Transverse colon (tissue), 4 donors: ENCODE measurements around the gene TBC1D16. TPM values are rescaled to one million over a fixed set of nuclear protein-coding genes. Genes with fewer than 3 reads are reported as not detected.
"Not testable (repeated sequence)": the region's sequence is repeated elsewhere in the genome, so short reads cannot be mapped to it uniquely, and the experiment has no call there.

ENCODE experiments used
- DNase-seq: peaks from one replicate; pipeline ENCODE4 v3.0.0-alpha.2; 2019
- H3K27ac ChIP-seq, 4 donors: fragments of 200-600 bp; sonication (generic); 2 replicates each; pipeline ENCODE4 v1.5.1; 2016 to 2018; ENCODE audit warnings: inconsistent platforms in 4 of 4
- H3K27me3 ChIP-seq: fragments of 200-600 bp; sonication (generic); 2 replicates; pipeline ENCODE4 v1.5.1; 2017; ENCODE audit warnings: inconsistent platforms
- H3K36me3 ChIP-seq, 4 donors: fragments of 200-600 bp; sonication (generic); 2 replicates each; pipeline ENCODE4 v1.5.1; 2017 to 2019; ENCODE audit warnings: inconsistent platforms in 4 of 4
- H3K4me1 ChIP-seq, 4 donors: fragments of 200-600 bp; sonication (generic); 2 replicates each; pipeline ENCODE4 v1.5.1; 2017 to 2020; ENCODE audit warnings: inconsistent platforms in 4 of 4
- H3K4me3 ChIP-seq, 4 donors: fragments of 200-600 bp; sonication (generic); 1 replicate in 1 of 4; 2 replicates in 3 of 4; pipeline versions ENCODE4 v1.5.1 to v1.6.1; 2017 to 2019; ENCODE audit warnings: inconsistent platforms in 4 of 4
- H3K9me3 ChIP-seq, 2 donors: fragments of 200-600 bp; sonication (generic); 2 replicates each; pipeline ENCODE4 v1.5.1; 2017 to 2019; ENCODE audit warnings: inconsistent platforms in 2 of 2
- EP300 ChIP-seq: sonication (generic); formaldehyde crosslinking; IDR thresholded peaks from one replicate; pipeline ENCODE4 v1.6.1; 2017; ENCODE audit warnings: antibody characterized with exemption, low read depth
- POLR2A ChIP-seq: fragments of 450-650 bp; IDR thresholded peaks from one replicate; pipeline ENCODE4 v1.6.1; 2016; ENCODE audit warnings: antibody characterized with exemption, mild to moderate bottlenecking, moderate library complexity
- POLR2AphosphoS5 ChIP-seq, 3 donors: sonication (generic); formaldehyde crosslinking; IDR thresholded peaks; one replicate each; pipeline ENCODE4 v1.6.1; 2016; ENCODE audit warnings: antibody characterized with exemption in 3 of 3
- WGBS, 2 donors: methylation state at CpG; one replicate each; pipeline ENCODE4 v1.1.5; 2018; ENCODE audit warnings: low coverage in 1 of 2; 5-methylcytosine and 5-hydroxymethylcytosine counted together
- in situ Hi-C, 4 donors: fragments of 200-750 bp; cut with MboI; loops; one replicate each; pipeline versions ENCODE4 v1.15.0 to v1.15.1; 2017; ENCODE audit warnings: low sequenced_read_pairs in 3 of 4, low pct_ligation_motif_present in 1 of 4, low pct_unique_long_range_greater_than_20kb in 1 of 4
- intact Hi-C: fragments of 100-400 bp; cut with DNase I; formaldehyde crosslinking; loops from one replicate; pipeline ENCODE4 v1.15.1; 2023; ENCODE audit warnings: low total_unique reads
- total RNA-seq, 4 donors: library from RNA; depleted of rRNA; stranded (reverse); fragments of >200 nt; gene quantifications; one replicate each; pipeline ENCODE4 v1.1.0, GENCODE V29; 2016
- TF ChIP-seq, protein P1 (sequence below), 5 experiments: fragments of 200-600 bp in 3 of 5; fragments of 450-650 bp in 2 of 5; sonication (generic) in 3 of 5; IDR thresholded peaks; 1 replicate in 2 of 5; 2 replicates in 3 of 5; pipeline ENCODE4 v1.5.1; 2016 to 2017; ENCODE audit warnings: antibody characterized with exemption in 5 of 5, inconsistent platforms in 3 of 5, mild to moderate bottlenecking in 2 of 5, moderate library complexity in 1 of 5

The TBC1D16 gene
- total RNA-seq, 4 donors from 2014 or later: 12.3 to 22.4 (median 18.1) TPM

DNA sequence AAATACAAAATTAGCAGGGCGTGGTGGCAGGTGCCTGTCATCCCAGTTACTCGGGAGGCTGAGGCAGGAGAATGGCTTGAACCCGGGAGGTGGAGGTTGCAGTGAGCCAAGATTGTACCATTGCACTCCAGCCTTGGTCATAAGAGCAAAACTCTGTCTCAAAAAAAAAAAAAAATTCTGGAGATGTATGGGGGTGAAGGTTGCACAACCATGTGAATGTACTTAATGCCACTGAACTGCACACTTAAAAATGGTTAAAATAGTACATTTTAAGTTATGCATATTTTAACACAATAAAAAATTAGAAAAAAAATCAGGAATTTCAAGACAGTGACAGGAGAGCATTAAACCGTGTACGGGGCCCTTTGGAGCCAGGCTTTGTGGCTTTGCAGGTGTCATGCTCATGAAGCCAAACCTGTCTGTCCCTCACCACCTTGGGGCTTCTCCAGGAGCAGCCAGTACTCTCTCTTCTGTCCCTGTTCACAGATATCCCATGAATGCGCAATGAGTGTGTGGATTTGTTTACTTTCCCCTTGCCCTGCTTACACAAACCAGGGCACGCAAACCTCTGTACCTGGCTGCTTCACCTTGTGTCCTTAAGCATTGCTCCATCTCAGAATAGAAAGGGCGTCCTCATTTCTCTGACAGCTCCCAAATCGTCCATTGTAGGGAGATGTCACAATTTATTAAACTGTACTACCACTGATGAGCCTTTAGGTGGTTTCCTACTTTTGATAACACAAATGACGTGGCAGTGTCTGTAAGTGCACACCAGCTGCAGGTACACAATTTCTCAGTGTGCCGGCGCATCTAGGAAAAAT lies 138.2 kb downstream of the TBC1D16 start:
- WGBS, 2 donors: 27 to 51% methylated on average over 5 to 12 of the region's 12 CpGs
- Histone ChIP-seq H3K36me3 (no peaks in the 10 kb centered on the region), H3K9me3 (peaks cover 0 to 7% of the 10 kb centered on the region in 2 donors), H3K4me3 (no peak overlapping the region), H3K27ac (no peak overlapping the region), H3K27me3 (peaks cover 8% of the 10 kb centered on the region), H3K4me1 (peaks cover 0 to 7% (median 5%) of the 10 kb centered on the region in 4 donors)
- no peak for DNase-seq
- no peak for TF ChIP-seq POLR2A
- no peak for TF ChIP-seq EP300
- TF ChIP-seq, protein P1, sequence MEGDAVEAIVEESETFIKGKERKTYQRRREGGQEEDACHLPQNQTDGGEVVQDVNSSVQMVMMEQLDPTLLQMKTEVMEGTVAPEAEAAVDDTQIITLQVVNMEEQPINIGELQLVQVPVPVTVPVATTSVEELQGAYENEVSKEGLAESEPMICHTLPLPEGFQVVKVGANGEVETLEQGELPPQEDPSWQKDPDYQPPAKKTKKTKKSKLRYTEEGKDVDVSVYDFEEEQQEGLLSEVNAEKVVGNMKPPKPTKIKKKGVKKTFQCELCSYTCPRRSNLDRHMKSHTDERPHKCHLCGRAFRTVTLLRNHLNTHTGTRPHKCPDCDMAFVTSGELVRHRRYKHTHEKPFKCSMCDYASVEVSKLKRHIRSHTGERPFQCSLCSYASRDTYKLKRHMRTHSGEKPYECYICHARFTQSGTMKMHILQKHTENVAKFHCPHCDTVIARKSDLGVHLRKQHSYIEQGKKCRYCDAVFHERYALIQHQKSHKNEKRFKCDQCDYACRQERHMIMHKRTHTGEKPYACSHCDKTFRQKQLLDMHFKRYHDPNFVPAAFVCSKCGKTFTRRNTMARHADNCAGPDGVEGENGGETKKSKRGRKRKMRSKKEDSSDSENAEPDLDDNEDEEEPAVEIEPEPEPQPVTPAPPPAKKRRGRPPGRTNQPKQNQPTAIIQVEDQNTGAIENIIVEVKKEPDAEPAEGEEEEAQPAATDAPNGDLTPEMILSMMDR (IDR thresholded peaks at IDR 0.05): no peak
- no peak for TF ChIP-seq POLR2AphosphoS5 (IDR thresholded peaks at IDR 0.05)
- intact Hi-C loops (no loop called here), in situ Hi-C loops (no loop called here)

- Histone ChIP-seq H3K27me3 (peaks cover 12% of the 10 kb centered on the region), H3K4me1 (peaks cover 0 to 13% (median 7%) of the 10 kb centered on the region in 4 donors)
- DNase-seq, in situ Hi-C loops, H3K9me3 ChIP-seq, H3K36me3 ChIP-seq, H3K27ac ChIP-seq, H3K4me3 ChIP-seq, intact Hi-C loops: not testable (repeated sequence)
- 79 to 82% methylated on average over 2 to 4 of the region's 4 CpGs for WGBS, 2 donors
Observed at GRCh38 chr17:79893457-79893856, 142.2 kb downstream of the TBC1D16 start.

DNA sequence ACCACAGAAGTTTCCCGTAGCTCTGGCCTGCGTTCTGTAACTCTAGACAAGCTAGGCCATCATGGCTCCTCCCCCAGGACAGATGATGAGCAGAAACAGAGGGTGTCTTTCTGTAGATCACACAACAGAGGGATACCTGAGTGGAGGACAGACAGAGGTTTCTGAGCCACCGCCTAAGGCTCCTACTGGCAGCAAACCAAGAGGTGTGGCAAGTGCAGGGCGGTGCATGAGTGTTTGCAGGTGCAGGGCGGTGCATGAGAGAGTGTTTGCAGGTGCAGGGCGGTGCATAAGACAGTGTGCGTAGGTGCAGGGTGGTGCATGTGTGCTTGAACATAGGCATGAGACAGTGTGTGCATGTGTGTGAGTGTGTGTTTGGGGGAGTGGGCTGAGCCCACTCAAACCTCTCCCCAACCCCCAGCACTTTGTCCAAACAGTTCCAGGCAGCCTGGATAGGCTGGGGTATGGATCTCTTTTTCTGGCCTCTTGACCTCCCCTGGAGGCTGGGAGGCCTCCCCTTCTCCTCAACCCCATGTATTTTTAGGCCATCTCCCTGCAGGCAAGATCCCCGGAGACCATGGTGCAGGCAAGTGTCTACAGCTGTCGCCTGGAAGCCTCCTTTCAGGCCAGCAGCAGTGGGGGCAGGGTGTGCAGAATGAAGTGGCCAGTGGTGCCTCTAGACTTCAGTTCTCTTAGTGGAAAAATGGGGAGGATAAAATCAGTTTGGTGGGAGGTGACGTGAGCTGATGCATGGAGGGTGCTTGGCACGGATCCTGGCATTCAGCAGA lies 143.0 kb downstream of the TBC1D16 start:
- Histone ChIP-seq H3K9me3 (no peaks in the 10 kb centered on the region), H3K4me3 (no peak overlapping the region), H3K27ac (no peak overlapping the region), H3K36me3 (no peaks in the 10 kb centered on the region), H3K27me3 (peaks cover 18% of the 10 kb centered on the region), H3K4me1 (peaks cover 0 to 13% (median 7%) of the 10 kb centered on the region in 4 donors)
- DNase-seq: peak; percentile 87
- WGBS, 2 donors: 51 to 59% methylated on average over 3 to 11 of the region's 11 CpGs
- intact Hi-C loops: no loop called here
- in situ Hi-C loops: no loop called here
- TF ChIP-seq EP300 (no peak), POLR2AphosphoS5 (IDR thresholded peaks at IDR 0.05) (peak in 1 of 3 donors; percentile 17)
- TF ChIP-seq, protein P1 (IDR thresholded peaks at IDR 0.05): no peak

GRCh38 chr17:79891113-79891730 lies 144.4 kb downstream of the TBC1D16 start:
- in situ Hi-C loops: no loop called here
- intact Hi-C loops: no loop called here
- H3K4me1 ChIP-seq: peaks cover 0 to 13% (median 7%) of the 10 kb centered on the region in 4 donors
- WGBS, 2 donors: 75 to 80% methylated on average over 2 to 16 of the region's 16 CpGs
- H3K9me3 ChIP-seq: no peaks in the 10 kb centered on the region
- DNase-seq: no peak
- H3K36me3 ChIP-seq: no peaks in the 10 kb centered on the region
- H3K4me3 ChIP-seq: no peak overlapping the region
- TF ChIP-seq, protein P1 (IDR thresholded peaks at IDR 0.05): no peak
- no peak for TF ChIP-seq POLR2AphosphoS5 (IDR thresholded peaks at IDR 0.05)
- no peak for TF ChIP-seq POLR2A
- TF ChIP-seq EP300: no peak
- H3K27me3 ChIP-seq: peaks cover 29% of the 10 kb centered on the region
- H3K27ac ChIP-seq: no peak overlapping the region
